H1 (cell line): ENCODE measurements around the gene MAOA. TPM values are rescaled to one million over a fixed set of nuclear protein-coding genes. Genes with fewer than 3 reads are reported as not detected.

ENCODE experiments used
- ASH2L ChIP-seq: fragments of 200-600, 300-600 bp; sonication (generic); IDR thresholded peaks from one replicate; pipeline ENCODE4 v1.7.1; 2017; ENCODE audit warnings: low read length
- ATF3 ChIP-seq: IDR thresholded peaks from 2 replicates; pipeline ENCODE4 v1.6.1; 2011; ENCODE audit warnings: low read depth, mild to moderate bottlenecking, low read length; ENCODE audit not compliant: insufficient read depth
- CBX8 ChIP-seq: fragments of 300-800, 300-1000 bp; sonication (generic); IDR thresholded peaks from 2 replicates; pipeline ENCODE4 v1.7.1; 2016; ENCODE audit warnings: low read depth, low read length, borderline replicate concordance
- CTCF ChIP-seq, 3 experiments: IDR thresholded peaks; 1 replicate in 2 of 3; 2 replicates in 1 of 3; pipeline versions ENCODE4 v1.5.1 to v1.6.1; 2011; ENCODE audit warnings: low read length in 3 of 3, mild to moderate bottlenecking in 3 of 3, inconsistent platforms in 2 of 3, low read depth in 1 of 3, moderate library complexity in 1 of 3; ENCODE audit not compliant: insufficient read depth in 1 of 3; ENCODE audit errors: control extremely low read depth in 1 of 3
- EP300 ChIP-seq, 2 experiments: IDR thresholded peaks; 1 replicate in 1 of 2; 2 replicates in 1 of 2; pipeline ENCODE4 v1.6.1; 2011 to 2012; ENCODE audit warnings: low read depth in 2 of 2, low read length in 2 of 2, mild to moderate bottlenecking in 2 of 2, borderline replicate concordance in 1 of 2, inconsistent platforms in 1 of 2, moderate library complexity in 1 of 2
- GABPA ChIP-seq: IDR thresholded peaks from 2 replicates; pipeline ENCODE4 v1.6.1; 2011; ENCODE audit warnings: mild to moderate bottlenecking, low read length, moderate library complexity, borderline replicate concordance; ENCODE audit not compliant: insufficient read depth
- HDAC6 ChIP-seq: IDR thresholded peaks from one replicate; pipeline ENCODE4 v1.7.1; 2012; ENCODE audit warnings: low read depth, mild to moderate bottlenecking, inconsistent platforms, low read length, moderate library complexity
- JUN ChIP-seq: IDR thresholded peaks from 2 replicates; pipeline ENCODE4 v1.6.1; 2011; ENCODE audit warnings: low read depth, mild to moderate bottlenecking, improper control_type of control experiment, low read length
- POLR2A ChIP-seq, 2 experiments: IDR thresholded peaks; 1 replicate in 1 of 2; 2 replicates in 1 of 2; pipeline ENCODE4 v1.6.1; 2011; ENCODE audit warnings: low read depth in 2 of 2, low read length in 2 of 2, mild to moderate bottlenecking in 2 of 2; ENCODE audit errors: control extremely low read depth in 1 of 2
- POLR2AphosphoS5 ChIP-seq: IDR thresholded peaks from 2 replicates; pipeline ENCODE4 v1.6.1; 2011; ENCODE audit warnings: low read depth, low read length
- RBBP5 ChIP-seq: IDR thresholded peaks from 2 replicates; pipeline ENCODE4 v1.7.1; 2012; ENCODE audit warnings: low read depth, mild to moderate bottlenecking, inconsistent platforms, low read length, moderate library complexity, borderline replicate concordance
- RXRA ChIP-seq: IDR thresholded peaks from 2 replicates; pipeline ENCODE4 v1.6.1; 2011; ENCODE audit warnings: low read depth, mild to moderate bottlenecking, low read length, moderate library complexity; ENCODE audit not compliant: insufficient read depth
- SP1 ChIP-seq: IDR thresholded peaks from 2 replicates; pipeline ENCODE4 v1.6.1; 2011; ENCODE audit warnings: low read depth, low read length
- SP4 ChIP-seq: IDR thresholded peaks from 2 replicates; pipeline ENCODE4 v1.6.1; 2012; ENCODE audit warnings: low read length, inconsistent platforms
- SUZ12 ChIP-seq: fragments of 200-600 bp; sonication (generic); IDR thresholded peaks from 2 replicates; pipeline ENCODE4 v1.6.1; 2012; ENCODE audit warnings: mild to moderate bottlenecking, inconsistent platforms, low read length, moderate library complexity, mixed read lengths
- TAF1 ChIP-seq: IDR thresholded peaks from 2 replicates; pipeline ENCODE4 v1.6.1; 2011; ENCODE audit warnings: mild to moderate bottlenecking, low read depth, low read length
- TEAD4 ChIP-seq: IDR thresholded peaks from 2 replicates; pipeline ENCODE4 v1.6.1; 2012; ENCODE audit warnings: low read depth, low read length, inconsistent platforms, mixed read lengths
- polyA plus RNA-seq, 7 experiments: library from polyadenylated mRNA; depleted of rRNA in 3 of 7; stranded (reverse) in 5 of 7; unstranded in 2 of 7; fragments of >200 nt in 5 of 7; fragments of 200-250 nt in 2 of 7; gene quantifications; 1 replicate in 5 of 7; 2 replicates in 1 of 7; 4 replicates in 1 of 7; pipeline versions ENCODE4 v1.2.1 to v1.2.3, GENCODE V29; 2011 to 2013; ENCODE audit warnings: missing spikeins in 2 of 7, mixed read lengths in 2 of 7
- total RNA-seq: library from RNA; stranded (reverse); fragmentation: NEBNext Ultra II Directional; extraction: Animal tissue kit (Norgen Biotek cat#: 25700); gene quantifications from 2 replicates; pipeline ENCODE4 v1.2.1, GENCODE V29; 2021
- TF ChIP-seq, protein P1 (sequence below): IDR thresholded peaks from 2 replicates; pipeline ENCODE4 v1.6.1; 2012; ENCODE audit warnings: low read length, inconsistent platforms

MAOA gene
- total and polyA plus RNA-seq, 2 of the 8 experiments (the other 6 are each of a cell fraction or from before 2014, with no cell fraction given) = 2.6 to 8.2 TPM

DNA sequence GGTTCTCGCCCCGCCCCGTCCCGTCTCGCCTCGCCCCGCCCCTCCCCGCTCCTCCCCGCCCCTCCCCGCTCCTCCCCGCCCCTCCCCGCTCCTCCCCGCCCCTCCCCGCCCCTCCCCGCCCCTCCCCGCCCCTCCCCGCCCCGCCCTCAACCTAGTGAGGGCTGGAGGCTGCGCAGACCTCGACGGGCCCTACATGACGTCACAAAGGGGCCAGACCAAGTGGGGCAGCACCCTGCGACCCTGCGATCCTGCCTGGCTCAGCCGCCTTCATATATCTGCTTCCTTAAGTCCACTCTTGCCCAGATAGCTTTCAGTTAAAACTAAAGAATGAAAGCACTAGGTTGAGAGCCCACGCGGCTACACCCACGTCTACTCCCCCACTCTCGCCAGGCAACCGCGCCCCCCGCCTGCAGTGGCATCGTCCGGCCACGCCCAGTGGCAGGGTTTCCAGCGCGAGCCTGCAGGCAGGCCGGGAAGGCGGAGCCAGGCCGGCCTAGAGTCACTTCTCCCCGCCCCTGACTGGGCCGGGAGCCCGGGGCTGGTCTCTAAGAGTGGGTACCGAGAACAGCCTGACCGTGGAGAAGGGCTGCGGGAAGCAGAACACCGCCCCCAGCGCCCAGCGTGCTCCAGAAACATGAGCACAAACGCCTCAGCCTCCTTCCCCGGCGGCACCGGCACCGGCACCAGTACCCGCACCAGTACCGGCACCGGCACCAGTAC, 1.5 kb upstream of the MAOA start (continued):
- TF ChIP-seq POLR2A (IDR thresholded peaks at IDR 0.05; ENCODE audit: control extremely low read depth in 1 of 2, low read depth in 2 of 2, low read length in 2 of 2) = 0 out of 3 replicates have a peak, but pooled peaks of 1 of the 2 experiments have one; percentile 19
- TF ChIP-seq ASH2L = no peak
- no peak for TF ChIP-seq POLR2AphosphoS5
- peak in 1 of 2 experiments; percentile 90; a peak in 2 of 3 replicates for TF ChIP-seq EP300 (IDR thresholded peaks at IDR 0.05; ENCODE audit: borderline replicate concordance in 1 of 2, low read depth in 2 of 2, low read length in 2 of 2)
- peak; percentile 60; the same call in 1 of the 2 replicates for TF ChIP-seq SP1
- TF ChIP-seq TAF1 = peak; percentile 43; the same call in 1 of the 2 replicates
- TF ChIP-seq SUZ12 = no peak
- peak in 1 of 3 experiments; percentile 5; a peak in 1 of 4 replicates for TF ChIP-seq CTCF (IDR thresholded peaks at IDR 0.05; ENCODE audit: control extremely low read depth in 1 of 3, insufficient read depth in 1 of 3, low read depth in 1 of 3, low read length in 3 of 3)
- TF ChIP-seq JUN = no peak
- TF ChIP-seq RBBP5 = no peak
- TF ChIP-seq RXRA = no peak
- no peak for TF ChIP-seq GABPA
- TF ChIP-seq CBX8 = no peak
- no peak for TF ChIP-seq HDAC6
- no peak for TF ChIP-seq SP4
- no peak for TF ChIP-seq ATF3
- no peak for TF ChIP-seq TEAD4
- TF ChIP-seq, protein P1, sequence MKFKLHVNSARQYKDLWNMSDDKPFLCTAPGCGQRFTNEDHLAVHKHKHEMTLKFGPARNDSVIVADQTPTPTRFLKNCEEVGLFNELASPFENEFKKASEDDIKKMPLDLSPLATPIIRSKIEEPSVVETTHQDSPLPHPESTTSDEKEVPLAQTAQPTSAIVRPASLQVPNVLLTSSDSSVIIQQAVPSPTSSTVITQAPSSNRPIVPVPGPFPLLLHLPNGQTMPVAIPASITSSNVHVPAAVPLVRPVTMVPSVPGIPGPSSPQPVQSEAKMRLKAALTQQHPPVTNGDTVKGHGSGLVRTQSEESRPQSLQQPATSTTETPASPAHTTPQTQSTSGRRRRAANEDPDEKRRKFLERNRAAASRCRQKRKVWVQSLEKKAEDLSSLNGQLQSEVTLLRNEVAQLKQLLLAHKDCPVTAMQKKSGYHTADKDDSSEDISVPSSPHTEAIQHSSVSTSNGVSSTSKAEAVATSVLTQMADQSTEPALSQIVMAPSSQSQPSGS = peak; percentile 57; the same call in 1 of the 2 replicates
